ENCODE data around the gene RNF112.

DNA sequence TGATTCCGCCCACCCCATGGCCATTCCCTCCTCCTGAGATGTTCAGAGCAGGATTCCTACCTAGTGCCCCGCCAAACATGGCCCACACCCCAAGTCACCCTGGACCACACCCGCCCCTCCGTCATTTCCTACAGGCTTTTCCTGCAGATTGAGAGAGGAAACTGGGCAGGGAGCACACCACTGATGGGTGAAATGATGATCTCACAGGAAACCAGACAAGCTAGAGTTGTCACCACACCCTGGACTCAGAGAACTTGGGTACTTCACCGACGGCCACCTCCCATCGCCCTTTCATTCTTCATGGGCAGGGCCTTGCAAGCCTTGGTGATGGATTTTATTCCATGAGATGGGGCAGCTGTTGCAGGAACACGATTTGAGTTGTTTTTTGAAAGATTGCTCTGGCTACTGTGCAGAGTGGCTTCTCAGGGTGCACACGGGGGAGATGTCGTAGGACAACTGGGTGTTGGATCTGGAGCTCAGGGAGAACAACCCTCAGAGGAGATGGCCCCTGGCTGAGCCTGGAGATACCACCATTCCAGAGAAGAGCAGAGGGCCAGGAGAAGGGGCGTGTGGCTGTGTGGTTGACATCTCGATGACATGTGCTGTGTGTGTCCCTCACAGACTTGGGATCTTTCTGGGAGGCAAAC is 41.1 kb upstream of the RNF112 start:
- TF ChIP-seq POLR2AphosphoS5 (IDR thresholded peaks at IDR 0.05; ENCODE audit: low read depth, low read length) (no peak), POLR2A (IDR thresholded peaks at IDR 0.05; ENCODE audit: low read depth, low read length) (no peak)

Measured in GM12892 (cell line).